Measurements from ENCODE around the gene LCP2.

The LCP2 gene

DNA sequence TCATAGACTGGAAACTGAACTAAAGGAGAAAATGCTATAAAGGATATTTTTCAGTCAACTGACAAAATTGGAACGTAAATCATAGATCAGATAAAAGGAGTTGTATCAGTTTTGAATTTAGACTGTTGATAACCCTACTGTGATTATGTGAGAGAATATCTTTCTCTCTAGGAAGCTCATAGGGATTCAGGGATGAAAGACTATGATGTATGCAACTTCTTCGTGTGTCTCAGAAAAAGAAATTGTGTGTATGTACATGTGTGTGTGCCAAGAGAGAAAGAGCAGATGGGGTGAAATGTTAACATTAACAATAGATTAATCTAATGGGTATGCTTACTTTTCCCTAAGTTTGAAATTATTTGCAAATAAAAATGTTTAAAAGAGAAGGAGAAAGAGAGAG lies 95.5 kb downstream of the LCP2 start:
- DNase-seq, result no peak

DNA sequence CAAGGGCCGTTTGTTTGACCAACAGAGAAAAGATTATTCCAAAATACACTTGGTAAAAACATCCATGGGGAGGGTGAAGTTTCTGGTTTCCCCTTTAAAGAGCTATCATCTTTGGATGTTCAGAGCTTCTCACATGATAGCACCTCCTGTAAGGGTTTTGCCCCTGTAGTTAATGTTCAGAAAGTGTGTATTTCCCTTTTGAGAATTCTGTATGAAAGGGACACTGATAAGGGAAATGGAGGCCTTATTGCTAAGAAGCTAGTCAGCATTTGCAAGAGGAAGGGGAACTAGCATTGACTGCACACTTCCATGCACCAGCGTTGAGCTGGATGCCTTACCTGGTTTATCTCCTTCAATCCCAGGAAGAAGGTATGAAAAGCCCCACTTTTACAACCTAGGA lies 96.3 kb downstream of the LCP2 start:
- DNase-seq, result no peak

DNA sequence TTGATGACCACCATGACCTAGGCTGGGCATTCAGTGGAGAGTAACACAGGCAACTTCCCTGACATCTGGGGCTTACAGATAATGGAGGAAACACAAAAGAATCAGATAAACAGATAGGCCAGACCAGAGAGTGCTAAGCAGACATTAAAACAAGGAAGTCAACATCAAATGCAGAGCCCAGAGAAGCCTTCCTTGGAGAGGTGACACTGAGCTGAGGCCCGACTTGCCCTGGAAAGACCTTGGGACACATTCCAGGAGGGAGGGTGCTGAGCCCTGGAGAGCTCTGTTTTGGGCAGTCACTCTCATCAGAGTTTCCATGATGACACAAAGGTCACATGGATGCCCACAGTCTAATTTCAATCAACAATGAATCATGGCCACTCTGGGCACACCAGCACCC lies 96.7 kb downstream of the LCP2 start:
- no peak for DNase-seq
